ENCODE measurements around the gene SLMAP.

The SLMAP gene

GRCh38 chr3:57972531-57973111 is 216.5 kb downstream of the SLMAP start:
- Histone ChIP-seq H3K27me3 (ENCODE audit: insufficient read depth, low read depth, severe bottlenecking) (no peaks in the 10 kb centered on the region), H3K36me3 (no peaks in the 10 kb centered on the region), H3K4me3 (ENCODE audit: low read depth, low read length) (no peak overlapping the region), H3K27ac (no peak overlapping the region), H3K9me3 (ENCODE audit: severe bottlenecking) (no peaks in the 10 kb centered on the region)
- no peak for DNase-seq
- no peak for TF ChIP-seq CTCF (IDR thresholded peaks at IDR 0.05; ENCODE audit: low read depth, low read length)

GRCh38 chr3:57973715-57974477 is 217.8 kb downstream of the SLMAP start:
- DNase-seq, result no peak
- Histone ChIP-seq H3K4me3 (ENCODE audit: low read depth, low read length) (no peak overlapping the region), H3K36me3 (no peaks in the 10 kb centered on the region), H3K27ac (no peak overlapping the region), H3K9me3 (ENCODE audit: severe bottlenecking) (no peaks in the 10 kb centered on the region), H3K27me3 (ENCODE audit: insufficient read depth, low read depth, severe bottlenecking) (no peaks in the 10 kb centered on the region)
- TF ChIP-seq CTCF (IDR thresholded peaks at IDR 0.05; ENCODE audit: low read depth, low read length), result no peak

GRCh38 chr3:57974796-57975388 is 218.8 kb downstream of the SLMAP start:
- no peak for TF ChIP-seq CTCF (IDR thresholded peaks at IDR 0.05; ENCODE audit: low read depth, low read length)
- no peak for DNase-seq
- Histone ChIP-seq H3K9me3 (ENCODE audit: severe bottlenecking) (no peaks in the 10 kb centered on the region), H3K27me3 (ENCODE audit: insufficient read depth, low read depth, severe bottlenecking) (no peaks in the 10 kb centered on the region), H3K36me3 (no peaks in the 10 kb centered on the region), H3K4me3 (ENCODE audit: low read depth, low read length) (no peak overlapping the region), H3K27ac (no peak overlapping the region)

GRCh38 chr3:57977818-57978235 is 221.7 kb downstream of the SLMAP start:
- Histone ChIP-seq H3K27ac (no peak overlapping the region), H3K36me3 (no peaks in the 10 kb centered on the region), H3K4me3 (ENCODE audit: low read depth, low read length) (no peak overlapping the region), H3K27me3 (ENCODE audit: insufficient read depth, low read depth, severe bottlenecking) (no peaks in the 10 kb centered on the region), H3K9me3 (ENCODE audit: severe bottlenecking) (no peaks in the 10 kb centered on the region)
- DNase-seq, result no peak
- no peak for TF ChIP-seq CTCF (IDR thresholded peaks at IDR 0.05; ENCODE audit: low read depth, low read length)

- Histone ChIP-seq H3K27ac (no peak overlapping the region), H3K4me3 (ENCODE audit: low read depth, low read length) (no peak overlapping the region), H3K36me3 (no peaks in the 10 kb centered on the region), H3K9me3 (ENCODE audit: severe bottlenecking) (no peaks in the 10 kb centered on the region), H3K27me3 (ENCODE audit: insufficient read depth, low read depth, severe bottlenecking) (no peaks in the 10 kb centered on the region)
- DNase-seq, result no peak
- TF ChIP-seq CTCF (IDR thresholded peaks at IDR 0.05; ENCODE audit: low read depth, low read length), result no peak
These were observed 222.2 kb downstream of the SLMAP start for GRCh38 chr3:57978316-57978715.

Measured in WERI-Rb-1 (cell line).